Adrenal gland (tissue), 12 donors: ENCODE results near the gene DLG2. TPM values are rescaled to one million over a fixed set of nuclear protein-coding genes. Genes with fewer than 3 reads are reported as not detected.

Experiments
- DNase-seq, 7 donors: peaks; one replicate each; pipeline ENCODE4 v3.0.0-alpha.2; 2019 to 2020
- H3K27ac ChIP-seq, 5 donors: fragments of 200-600 bp; sonication (generic) in 4 of 5; 1 replicate in 3 of 5; 2 replicates in 2 of 5; pipeline versions ENCODE4 v1.5.1 to v1.8.0; 2016 to 2020; ENCODE audit warnings: mild to moderate bottlenecking in 1 of 5
- H3K27me3 ChIP-seq: fragments of 200-600 bp; 2 replicates; pipeline ENCODE4 v1.8.0; 2021
- H3K36me3 ChIP-seq, 2 donors: fragments of 200-600 bp; replicated peaks in 1 of 2; 1 replicate in 1 of 2; 2 replicates in 1 of 2; pipeline versions ENCODE4 v1.5.1 to v1.8.0; 2018 to 2022
- H3K4me1 ChIP-seq, 2 donors: fragments of 200-600 bp; replicated peaks in 1 of 2; 1 replicate in 1 of 2; 2 replicates in 1 of 2; pipeline versions ENCODE4 v1.5.1 to v1.8.0; 2018 to 2021
- H3K4me3 ChIP-seq, 4 donors: fragments of 200-600 bp; sonication (generic) in 3 of 4; one replicate each; pipeline ENCODE4 v1.5.1; 2016 to 2018
- H3K9me3 ChIP-seq, 3 donors: fragments of 200-600 bp; sonication (generic) in 1 of 3; replicated peaks in 1 of 3; 1 replicate in 2 of 3; 2 replicates in 1 of 3; pipeline versions ENCODE4 v1.5.1 to v1.8.0; 2016 to 2021
- CTCF ChIP-seq, 6 experiments: fragments of 450-650 bp in 4 of 6; fragments of 200-600 bp in 2 of 6; sonication (generic) in 1 of 6; IDR thresholded peaks; 1 replicate in 5 of 6; 2 replicates in 1 of 6; pipeline versions ENCODE4 v1.5.1 to v1.8.0; 2016 to 2021; ENCODE audit warnings: antibody characterized with exemption in 6 of 6, mild to moderate bottlenecking in 2 of 6, moderate library complexity in 1 of 6
- POLR2A ChIP-seq, 2 donors: fragments of 450-650 bp; IDR thresholded peaks; one replicate each; pipeline ENCODE4 v1.6.1; 2017; ENCODE audit warnings: antibody characterized with exemption in 2 of 2, mild to moderate bottlenecking in 2 of 2, moderate library complexity in 1 of 2
- WGBS, 4 donors: extraction: QIAGEN DNeasy Blood & Tissue Kit in 2 of 4; methylation state at CpG; one replicate each; pipeline versions ENCODE4 v1.1.5 to v1.1.7; 2013 to 2017; 5-methylcytosine and 5-hydroxymethylcytosine counted together
- intact Hi-C, 2 donors: fragments of 100-400 bp; cut with DNase I; formaldehyde crosslinking; loops; one replicate each; pipeline versions ENCODE4 v1.14.1 to v1.15.0; 2022 to 2023
- polyA plus RNA-seq, 3 donors: library from polyadenylated mRNA; stranded (reverse); fragments of 200-250 nt in 2 of 3; fragments of 350-450 nt in 1 of 3; fragmentation: Illumina TruSeq in 1 of 3; extraction: RNeasy Lipid Tissue Mini Kit (QIAGEN cat#74804) in 1 of 3; gene quantifications; one replicate each; pipeline ENCODE4 v1.2.3, GENCODE V29; 2013 to 2014
- total RNA-seq, 9 donors: library from RNA; depleted of rRNA in 4 of 9; stranded (reverse); fragments of >200 nt in 4 of 9; fragments of 120-200 nt in 1 of 9; fragmentation: NEBNext Ultra II Directional in 1 of 9; extraction: Animal tissue kit (Norgen Biotek cat#: 25700) in 1 of 9; gene quantifications; one replicate each; pipeline versions ENCODE4 v1.1.0 to v1.2.4, GENCODE V29; 2013 to 2023
- donor health status: healthy with polysubstance abuse.
- donor health status: Bipolar disorder and iron deficiency.
- donor health status: DM: yes; HTN: yes; CAD: no.
- donor health status: DM: no; HTN: no; CAD: no.
- donor health status: DM: no; HTN: no; CAD: no.
- donor health status: DM: yes; HTN: yes; CAD: no.

DLG2 gene
- total and polyA plus RNA-seq, 12 donors = 8.3 to 101 (median 37.5) TPM

DNA sequence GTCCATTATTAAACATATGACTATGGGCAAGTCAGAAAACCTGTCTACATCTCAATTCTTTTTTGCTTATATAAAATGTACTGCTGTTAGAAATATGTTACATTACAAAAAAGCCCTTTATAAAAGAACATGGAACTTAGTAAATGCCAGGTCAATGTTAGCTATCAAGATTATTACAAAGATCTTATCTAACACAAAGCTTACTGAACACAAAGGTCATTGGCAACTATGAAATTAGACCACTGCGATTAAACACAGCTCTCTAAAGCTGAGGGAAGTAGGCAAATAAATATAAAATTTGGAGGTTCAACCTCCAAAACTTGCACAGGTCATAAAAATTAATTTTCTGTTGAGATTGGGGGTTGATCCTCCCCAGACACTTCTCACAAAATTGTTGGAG is 1648.2 kb downstream of the DLG2 start:
- intact Hi-C loops = no loop called here
- WGBS, 4 donors = 50 to 65% (median 57%) methylated on average over 1 of the region's 1 CpG
- no peak for DNase-seq
- Histone ChIP-seq H3K27me3 (no peaks in the 10 kb centered on the region), H3K4me1 (no peaks in the 10 kb centered on the region), H3K36me3 (no peaks in the 10 kb centered on the region), H3K9me3 (no peaks in the 10 kb centered on the region), H3K4me3 (no peak overlapping the region), H3K27ac (no peak overlapping the region)
- TF ChIP-seq CTCF (IDR thresholded peaks at IDR 0.05) = no peak
- TF ChIP-seq POLR2A (IDR thresholded peaks at IDR 0.05) = no peak

DNA sequence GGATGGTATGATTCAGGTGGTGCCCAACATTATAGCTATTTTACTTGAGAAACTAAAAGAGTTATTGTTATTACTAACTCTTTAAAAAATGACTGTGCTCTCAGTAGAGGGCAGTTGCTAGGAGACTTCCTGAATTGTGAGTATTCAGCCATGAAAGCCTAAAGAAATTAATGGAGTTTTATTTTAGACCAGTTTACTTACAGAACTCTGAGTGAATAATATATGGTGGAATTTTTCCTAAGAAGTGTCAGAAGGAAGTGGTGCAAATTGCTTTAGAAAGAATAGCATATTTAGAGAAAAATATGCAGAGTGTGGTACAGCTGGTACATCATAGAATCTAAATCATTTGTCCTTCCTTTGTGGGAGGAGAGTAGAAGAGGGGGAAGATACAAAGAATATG is 1651.1 kb downstream of the DLG2 start:
- Histone ChIP-seq H3K27me3 (no peaks in the 10 kb centered on the region), H3K4me3 (no peak overlapping the region), H3K4me1 (peaks cover 3 to 5% of the 10 kb centered on the region in 2 donors), H3K27ac (no peak overlapping the region), H3K9me3 (no peaks in the 10 kb centered on the region), H3K36me3 (no peaks in the 10 kb centered on the region)
- TF ChIP-seq POLR2A (IDR thresholded peaks at IDR 0.05) = no peak
- no peak for TF ChIP-seq CTCF (IDR thresholded peaks at IDR 0.05)
- intact Hi-C loops = no loop called here
- no peak for DNase-seq

DNA sequence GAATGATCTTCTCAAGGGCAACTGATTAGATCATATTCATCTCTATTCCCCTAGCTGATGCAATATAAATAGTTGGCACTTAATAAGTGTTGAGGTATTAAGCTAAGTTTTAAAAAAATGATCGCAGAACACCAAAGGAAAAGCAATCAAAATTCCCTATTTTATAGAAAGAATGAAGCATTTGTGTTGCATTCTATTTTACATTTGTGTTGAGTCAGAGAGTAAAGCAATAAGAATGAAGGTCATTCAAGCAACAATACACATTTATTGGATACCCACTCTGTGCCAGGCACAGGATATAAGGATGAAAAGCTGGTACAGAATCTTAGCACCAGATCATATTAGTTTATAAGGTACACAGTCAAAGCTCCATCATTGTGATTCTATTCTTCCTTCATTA is 1654.6 kb downstream of the DLG2 start:
- Histone ChIP-seq H3K9me3 (no peaks in the 10 kb centered on the region), H3K4me1 (peaks cover 3 to 11% of the 10 kb centered on the region in 2 donors), H3K27me3 (no peaks in the 10 kb centered on the region), H3K27ac (no peak overlapping the region), H3K36me3 (no peaks in the 10 kb centered on the region), H3K4me3 (no peak overlapping the region)
- no peak for DNase-seq
- WGBS, 4 donors = 78 to 95% (median 91%) methylated on average over 1 of the region's 1 CpG
- intact Hi-C loops = no loop called here
- TF ChIP-seq POLR2A (IDR thresholded peaks at IDR 0.05) (no peak), CTCF (IDR thresholded peaks at IDR 0.05) (no peak)

DNA sequence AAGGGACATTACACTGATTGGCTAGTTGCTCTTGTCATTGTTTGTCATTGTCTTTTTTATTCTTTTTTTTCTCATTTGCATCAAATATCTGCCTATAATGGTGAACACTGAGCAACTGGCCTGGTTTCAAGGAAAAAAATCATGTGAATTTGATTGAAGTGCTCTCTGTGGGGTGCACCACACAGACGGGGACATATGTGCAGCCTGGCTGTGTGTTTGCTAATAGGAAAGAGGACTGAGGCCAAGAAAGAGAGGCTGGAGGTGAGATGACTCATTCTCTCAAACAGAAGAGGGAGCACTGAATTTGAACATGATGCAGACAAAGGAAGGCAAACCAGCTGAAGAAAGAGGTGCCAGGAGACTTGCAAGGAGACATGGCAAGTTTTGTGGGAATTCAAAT is 1656.1 kb downstream of the DLG2 start:
- no peaks in the 10 kb centered on the region for H3K27me3 ChIP-seq
- TF ChIP-seq CTCF (IDR thresholded peaks at IDR 0.05) (no peak), POLR2A (IDR thresholded peaks at IDR 0.05) (no peak)
- no peak overlapping the region for H3K27ac ChIP-seq
- H3K36me3 ChIP-seq = no peaks in the 10 kb centered on the region
- peaks cover 3 to 11% of the 10 kb centered on the region in 2 donors for H3K4me1 ChIP-seq
- H3K4me3 ChIP-seq = no peak overlapping the region
- no peaks in the 10 kb centered on the region for H3K9me3 ChIP-seq
- 27 to 43% (median 36%) methylated on average over 1 of the region's 1 CpG for WGBS, 4 donors
- peak; percentile 15 to 53 (median 23) for DNase-seq
- intact Hi-C loops = no loop called here
